Measurements from ENCODE around the gene DGKG. TPM values are rescaled to one million over a fixed set of nuclear protein-coding genes. Genes with fewer than 3 reads are reported as not detected.

DGKG gene
- total and polyA plus RNA-seq, 10 of the 15 experiments (the other 5 are each of a cell fraction or from before 2014, with no cell fraction given) = 0.39 to 6.2 (median 4.7) TPM

DNA sequence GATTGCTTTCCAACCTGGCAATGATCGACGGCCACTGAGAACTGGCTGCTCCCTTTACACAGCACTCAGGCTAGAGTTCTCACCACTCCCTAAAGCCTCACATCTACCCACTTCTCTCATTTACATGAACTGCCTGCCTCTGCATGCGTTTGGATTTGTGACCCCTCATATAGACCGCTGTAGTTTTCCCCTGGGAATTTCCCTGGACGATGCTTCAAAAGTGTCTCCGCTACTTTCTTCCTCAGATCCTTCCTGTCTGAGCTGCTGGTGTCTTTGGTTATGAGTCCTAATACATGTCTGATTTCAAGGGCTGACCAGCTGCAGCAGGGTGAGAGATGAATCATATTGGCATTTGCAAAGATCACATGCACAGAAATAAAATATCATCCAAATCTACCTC lies 136.4 kb downstream of the DGKG start (continued):
- TF ChIP-seq ZBTB4 (CRISPR knock-in tag; IDR thresholded peaks at IDR 0.05) = no peak
- peak in 1 of 2 experiments; percentile 96; a peak in 2 of 4 replicates for TF ChIP-seq ETV6 (conservative IDR thresholded peaks at IDR 0.05 in 1 of 2, IDR thresholded peaks at IDR 0.05 in 1 of 2; ENCODE audit: borderline replicate concordance in 1 of 2, low read depth in 1 of 2)
- peak; percentile 49; the same call in 1 of the 2 replicates for TF ChIP-seq BCL11A (IDR thresholded peaks at IDR 0.05; ENCODE audit: low read depth, low read length)
- TF ChIP-seq, protein P1, sequence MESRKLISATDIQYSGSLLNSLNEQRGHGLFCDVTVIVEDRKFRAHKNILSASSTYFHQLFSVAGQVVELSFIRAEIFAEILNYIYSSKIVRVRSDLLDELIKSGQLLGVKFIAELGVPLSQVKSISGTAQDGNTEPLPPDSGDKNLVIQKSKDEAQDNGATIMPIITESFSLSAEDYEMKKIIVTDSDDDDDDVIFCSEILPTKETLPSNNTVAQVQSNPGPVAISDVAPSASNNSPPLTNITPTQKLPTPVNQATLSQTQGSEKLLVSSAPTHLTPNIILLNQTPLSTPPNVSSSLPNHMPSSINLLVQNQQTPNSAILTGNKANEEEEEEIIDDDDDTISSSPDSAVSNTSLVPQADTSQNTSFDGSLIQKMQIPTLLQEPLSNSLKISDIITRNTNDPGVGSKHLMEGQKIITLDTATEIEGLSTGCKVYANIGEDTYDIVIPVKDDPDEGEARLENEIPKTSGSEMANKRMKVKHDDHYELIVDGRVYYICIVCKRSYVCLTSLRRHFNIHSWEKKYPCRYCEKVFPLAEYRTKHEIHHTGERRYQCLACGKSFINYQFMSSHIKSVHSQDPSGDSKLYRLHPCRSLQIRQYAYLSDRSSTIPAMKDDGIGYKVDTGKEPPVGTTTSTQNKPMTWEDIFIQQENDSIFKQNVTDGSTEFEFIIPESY (IDR thresholded peaks at IDR 0.05) = no peak
- TF ChIP-seq NFYB (IDR thresholded peaks at IDR 0.05; ENCODE audit: insufficient read depth, low read depth, low read length) = no peak
- TF ChIP-seq, protein P2, sequence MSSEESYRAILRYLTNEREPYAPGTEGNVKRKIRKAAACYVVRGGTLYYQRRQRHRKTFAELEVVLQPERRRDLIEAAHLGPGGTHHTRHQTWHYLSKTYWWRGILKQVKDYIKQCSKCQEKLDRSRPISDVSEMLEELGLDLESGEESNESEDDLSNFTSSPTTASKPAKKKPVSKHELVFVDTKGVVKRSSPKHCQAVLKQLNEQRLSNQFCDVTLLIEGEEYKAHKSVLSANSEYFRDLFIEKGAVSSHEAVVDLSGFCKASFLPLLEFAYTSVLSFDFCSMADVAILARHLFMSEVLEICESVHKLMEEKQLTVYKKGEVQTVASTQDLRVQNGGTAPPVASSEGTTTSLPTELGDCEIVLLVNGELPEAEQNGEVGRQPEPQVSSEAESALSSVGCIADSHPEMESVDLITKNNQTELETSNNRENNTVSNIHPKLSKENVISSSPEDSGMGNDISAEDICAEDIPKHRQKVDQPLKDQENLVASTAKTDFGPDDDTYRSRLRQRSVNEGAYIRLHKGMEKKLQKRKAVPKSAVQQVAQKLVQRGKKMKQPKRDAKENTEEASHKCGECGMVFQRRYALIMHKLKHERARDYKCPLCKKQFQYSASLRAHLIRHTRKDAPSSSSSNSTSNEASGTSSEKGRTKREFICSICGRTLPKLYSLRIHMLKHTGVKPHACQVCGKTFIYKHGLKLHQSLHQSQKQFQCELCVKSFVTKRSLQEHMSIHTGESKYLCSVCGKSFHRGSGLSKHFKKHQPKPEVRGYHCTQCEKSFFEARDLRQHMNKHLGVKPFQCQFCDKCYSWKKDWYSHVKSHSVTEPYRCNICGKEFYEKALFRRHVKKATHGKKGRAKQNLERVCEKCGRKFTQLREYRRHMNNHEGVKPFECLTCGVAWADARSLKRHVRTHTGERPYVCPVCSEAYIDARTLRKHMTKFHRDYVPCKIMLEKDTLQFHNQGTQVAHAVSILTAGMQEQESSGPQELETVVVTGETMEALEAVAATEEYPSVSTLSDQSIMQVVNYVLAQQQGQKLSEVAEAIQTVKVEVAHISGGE (CRISPR knock-in tag; IDR thresholded peaks at IDR 0.05) = no peak
- TF ChIP-seq PAX8 (IDR thresholded peaks at IDR 0.05) = no peak
- TF ChIP-seq BMI1 (IDR thresholded peaks at IDR 0.05; ENCODE audit: borderline replicate concordance) = no peak
- 0 out of 2 replicates have a peak, but pooled peaks have one; percentile 33 for TF ChIP-seq MTA2 (IDR thresholded peaks at IDR 0.05; ENCODE audit: low read depth)
- TF ChIP-seq, protein P3, sequence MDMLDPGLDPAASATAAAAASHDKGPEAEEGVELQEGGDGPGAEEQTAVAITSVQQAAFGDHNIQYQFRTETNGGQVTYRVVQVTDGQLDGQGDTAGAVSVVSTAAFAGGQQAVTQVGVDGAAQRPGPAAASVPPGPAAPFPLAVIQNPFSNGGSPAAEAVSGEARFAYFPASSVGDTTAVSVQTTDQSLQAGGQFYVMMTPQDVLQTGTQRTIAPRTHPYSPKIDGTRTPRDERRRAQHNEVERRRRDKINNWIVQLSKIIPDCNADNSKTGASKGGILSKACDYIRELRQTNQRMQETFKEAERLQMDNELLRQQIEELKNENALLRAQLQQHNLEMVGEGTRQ (IDR thresholded peaks at IDR 0.05; ENCODE audit: borderline replicate concordance, low read depth, low read length) = no peak
- no peak for TF ChIP-seq EGR1 (IDR thresholded peaks at IDR 0.05; ENCODE audit: borderline replicate concordance in 1 of 2, low read depth in 2 of 2, low read length in 2 of 2)
- TF ChIP-seq CBX5 (IDR thresholded peaks at IDR 0.05; ENCODE audit: low read depth) = no peak
- no peak for TF ChIP-seq SMC3 (IDR thresholded peaks at IDR 0.05; ENCODE audit: borderline replicate concordance, low read length)
- no peak for TF ChIP-seq FOXK2 (IDR thresholded peaks at IDR 0.05)
- TF ChIP-seq MLLT1 (IDR thresholded peaks at IDR 0.05) = no peak
- no peak for TF ChIP-seq SIX5 (IDR thresholded peaks at IDR 0.05; ENCODE audit: low read depth, low read length, severe bottlenecking)
- no peak for TF ChIP-seq RAD51 (IDR thresholded peaks at IDR 0.05)
